Kidney epithelial cell (primary cell): Measurements from ENCODE around the gene NR4A3. TPM values are rescaled to one million over a fixed set of nuclear protein-coding genes. Genes with fewer than 3 reads are reported as not detected.

Experiments used
- DNase-seq: peaks from one replicate; pipeline ENCODE4 v3.0.0-alpha.2; 2010; ENCODE audit warnings: low read depth
- H3K27me3 ChIP-seq: 2 replicates; pipeline ENCODE4 v1.6.0; 2011; ENCODE audit warnings: low read length; ENCODE audit not compliant: control insufficient read depth, insufficient read depth
- H3K36me3 ChIP-seq: 2 replicates; pipeline ENCODE4 v1.5.1; 2011; ENCODE audit warnings: low read length; ENCODE audit not compliant: control insufficient read depth, insufficient read depth
- H3K4me3 ChIP-seq: 2 replicates; pipeline ENCODE4 v1.5.1; 2011; ENCODE audit warnings: low read depth, mild to moderate bottlenecking, control low read depth, low read length
- CTCF ChIP-seq: IDR thresholded peaks from 2 replicates; pipeline ENCODE4 v1.5.1; 2011; ENCODE audit warnings: mild to moderate bottlenecking, moderate library complexity, low read length, control low read depth, inconsistent platforms; ENCODE audit not compliant: insufficient read depth, poor library complexity, severe bottlenecking
- total RNA-seq: library from RNA; depleted of rRNA; stranded (reverse); fragments of >200 nt; gene quantifications from 2 replicates; pipeline ENCODE4 v1.2.3, GENCODE V29; 2015

Gene NR4A3
- total RNA-seq, 1 donor from 2014 or later = 0.50 TPM

GRCh38 chr9:99873943-99874584 lies 52.4 kb downstream of the NR4A3 start:
- no peaks in the 10 kb centered on the region for H3K36me3 ChIP-seq
- no peaks in the 10 kb centered on the region for H3K27me3 ChIP-seq
- no peak for TF ChIP-seq CTCF
- H3K4me3 ChIP-seq = no peak overlapping the region
- no peak for DNase-seq

- H3K4me3 ChIP-seq = no peak overlapping the region
- no peak for DNase-seq
- no peak for TF ChIP-seq CTCF
- H3K27me3 ChIP-seq = no peaks in the 10 kb centered on the region
- H3K36me3 ChIP-seq = no peaks in the 10 kb centered on the region
These were observed 54.5 kb downstream of the NR4A3 start for GRCh38 chr9:99876190-99876589.

- no peaks in the 10 kb centered on the region for H3K36me3 ChIP-seq
- TF ChIP-seq CTCF = no peak
- no peaks in the 10 kb centered on the region for H3K27me3 ChIP-seq
- DNase-seq = no peak
- no peak overlapping the region for H3K4me3 ChIP-seq
These were observed 57.0 kb downstream of the NR4A3 start for GRCh38 chr9:99878651-99879050.

GRCh38 chr9:99881769-99882168 lies 60.1 kb downstream of the NR4A3 start:
- no peak for DNase-seq
- TF ChIP-seq CTCF = no peak
- Histone ChIP-seq H3K27me3 (no peaks in the 10 kb centered on the region), H3K4me3 (no peak overlapping the region), H3K36me3 (no peaks in the 10 kb centered on the region)

- TF ChIP-seq CTCF = no peak
- H3K27me3 ChIP-seq = no peaks in the 10 kb centered on the region
- H3K36me3 ChIP-seq = no peaks in the 10 kb centered on the region
- H3K4me3 ChIP-seq = no peak overlapping the region
- DNase-seq = no peak
These were observed 64.1 kb downstream of the NR4A3 start for GRCh38 chr9:99885747-99886146.

- H3K4me3 ChIP-seq = no peak overlapping the region
- no peak for DNase-seq
- no peak for TF ChIP-seq CTCF
- no peaks in the 10 kb centered on the region for H3K36me3 ChIP-seq
- no peaks in the 10 kb centered on the region for H3K27me3 ChIP-seq
These were observed 67.4 kb downstream of the NR4A3 start for GRCh38 chr9:99889120-99889519.
